Measurements from ENCODE around the gene PUSL1. TPM values are rescaled to one million over a fixed set of nuclear protein-coding genes. Genes with fewer than 3 reads are reported as not detected.

PUSL1 gene
- total and polyA plus RNA-seq, 2 donors (not counting 1 experiment from before 2014, with no cell fraction given): 15.7 to 25.8 TPM

DNA sequence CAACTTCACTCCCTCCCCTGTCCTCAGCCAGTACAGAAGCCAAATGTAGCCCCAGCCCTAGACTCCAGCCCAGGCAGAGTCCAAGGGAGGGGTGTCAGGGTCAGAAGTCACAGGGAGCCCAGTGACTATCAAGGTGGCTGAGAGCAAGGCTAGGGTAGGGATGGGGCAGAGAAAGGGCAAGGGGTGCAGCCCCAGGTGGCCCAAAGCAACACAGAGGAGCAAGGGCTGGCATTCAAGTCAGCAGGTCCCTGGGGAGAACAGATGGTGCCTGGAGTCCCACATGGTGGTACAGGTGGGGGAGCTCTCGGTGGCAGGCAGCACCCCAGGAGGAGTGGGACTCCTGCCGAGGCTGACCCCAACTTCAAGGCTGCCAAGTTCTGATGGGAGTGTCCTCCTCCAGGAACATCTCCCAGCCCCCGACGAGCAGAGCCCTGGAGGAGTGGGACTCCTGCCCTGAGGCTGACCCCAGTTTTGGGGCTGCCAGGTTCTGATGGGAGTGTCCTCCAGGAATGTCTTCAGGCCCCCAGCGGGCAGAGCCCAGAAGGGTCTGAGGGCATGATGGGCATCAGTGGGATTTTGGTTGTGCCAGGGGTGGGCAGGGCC lies 44.5 kb downstream of the PUSL1 start:
- peaks cover 22% of the 10 kb centered on the region for H3K4me1 Mint-ChIP-seq
- ChIA-PET POLR2A (no interaction called here), CTCF (interaction anchor here (2.4 kb wide), 1 partner anchor 18 kb away, joined by 8 read pairs; no protein-coding TSS in a partner anchor)
- H3K9ac ChIP-seq (ENCODE audit: low read length): no peak overlapping the region
- H3K79me2 ChIP-seq (ENCODE audit: control insufficient read depth, insufficient read depth, low read length): peaks cover 7% of the 10 kb centered on the region
- peaks cover 33 to 37% of the 10 kb centered on the region in 2 donors for H3K4me1 ChIP-seq (ENCODE audit: control insufficient read depth in 2 of 2, insufficient read depth in 2 of 2, low read length in 2 of 2)
- no peak overlapping the region for H3K4me3 ChIP-seq (ENCODE audit: control extremely low read depth in 1 of 5, extremely low read depth in 1 of 5, insufficient read depth in 1 of 5, low read depth in 2 of 5, low read length in 4 of 5)
- peak overlapping the region; percentile 79 for H3K4me3 Mint-ChIP-seq
- H3K9me3 ChIP-seq (ENCODE audit: control extremely low read depth in 1 of 3, control insufficient read depth in 2 of 3, insufficient read depth in 1 of 3, low read length in 2 of 3): peaks cover 0 to 7% (median 0%) of the 10 kb centered on the region in 3 donors
- ATAC-seq (ENCODE audit: low read depth) (no peak), DNase-seq (peak; percentile 63)
- H2AFZ ChIP-seq (ENCODE audit: insufficient read depth, low read depth, low read length, poor library complexity, severe bottlenecking): no peak overlapping the region
- intact Hi-C loops (cut with micrococcal nuclease): no loop called here
- peak overlapping the region; percentile 55 for H3K4me2 ChIP-seq (replicated peaks; ENCODE audit: low read depth, low read length, poor library complexity, severe bottlenecking)
- no peaks in the 10 kb centered on the region for H3K9me3 Mint-ChIP-seq (ENCODE audit: insufficient read depth)
- H3K36me3 ChIP-seq (replicated peaks in 1 of 2; ENCODE audit: control extremely low read depth in 1 of 2, control insufficient read depth in 1 of 2, extremely low read depth in 1 of 2, insufficient read depth in 2 of 2, low read length in 1 of 2): no peaks in the 10 kb centered on the region
- no peak overlapping the region for H3K27ac Mint-ChIP-seq
- WGBS (ENCODE audit: insufficient coverage): 26% methylated on average over 4 of the region's 5 CpGs
- H3K27me3 ChIP-seq (replicated peaks in 1 of 4; ENCODE audit: control extremely low read depth in 1 of 4, control insufficient read depth in 3 of 4, insufficient read depth in 4 of 4, low read length in 3 of 4): peaks cover 0 to 47% (median 13%) of the 10 kb centered on the region in 4 experiments
- H4K20me1 ChIP-seq (ENCODE audit: control insufficient read depth, insufficient read depth, low read length, poor library complexity, severe bottlenecking): peaks cover 6% of the 10 kb centered on the region
- H3K27ac ChIP-seq (ENCODE audit: low read length in 2 of 2): no peak overlapping the region
- TF ChIP-seq, protein P1, sequence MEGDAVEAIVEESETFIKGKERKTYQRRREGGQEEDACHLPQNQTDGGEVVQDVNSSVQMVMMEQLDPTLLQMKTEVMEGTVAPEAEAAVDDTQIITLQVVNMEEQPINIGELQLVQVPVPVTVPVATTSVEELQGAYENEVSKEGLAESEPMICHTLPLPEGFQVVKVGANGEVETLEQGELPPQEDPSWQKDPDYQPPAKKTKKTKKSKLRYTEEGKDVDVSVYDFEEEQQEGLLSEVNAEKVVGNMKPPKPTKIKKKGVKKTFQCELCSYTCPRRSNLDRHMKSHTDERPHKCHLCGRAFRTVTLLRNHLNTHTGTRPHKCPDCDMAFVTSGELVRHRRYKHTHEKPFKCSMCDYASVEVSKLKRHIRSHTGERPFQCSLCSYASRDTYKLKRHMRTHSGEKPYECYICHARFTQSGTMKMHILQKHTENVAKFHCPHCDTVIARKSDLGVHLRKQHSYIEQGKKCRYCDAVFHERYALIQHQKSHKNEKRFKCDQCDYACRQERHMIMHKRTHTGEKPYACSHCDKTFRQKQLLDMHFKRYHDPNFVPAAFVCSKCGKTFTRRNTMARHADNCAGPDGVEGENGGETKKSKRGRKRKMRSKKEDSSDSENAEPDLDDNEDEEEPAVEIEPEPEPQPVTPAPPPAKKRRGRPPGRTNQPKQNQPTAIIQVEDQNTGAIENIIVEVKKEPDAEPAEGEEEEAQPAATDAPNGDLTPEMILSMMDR (IDR thresholded peaks at IDR 0.05): no peak
- TF ChIP-seq EZH2 (IDR thresholded peaks at IDR 0.05; ENCODE audit: borderline replicate concordance, insufficient read depth, low read depth, low read length, poor library complexity, severe bottlenecking): no peak
- H3K27me3 Mint-ChIP-seq: peaks cover 20% of the 10 kb centered on the region

Measured in B cell (primary cell).